Gastrocnemius medialis (tissue), 4 donors: ENCODE data around the gene GPR161.

Experiments
- POLR2A ChIP-seq, 2 donors: fragments of 450-650 bp; IDR thresholded peaks; one replicate each; pipeline ENCODE4 v1.6.1; 2017; ENCODE audit warnings: antibody characterized with exemption in 2 of 2, mild to moderate bottlenecking in 2 of 2, moderate library complexity in 2 of 2
- TF ChIP-seq, protein P1 (sequence below), 5 experiments: fragments of 450-650 bp in 3 of 5; fragments of 200-600 bp in 2 of 5; sonication (generic) in 2 of 5; IDR thresholded peaks in 4 of 5; conservative IDR thresholded peaks in 1 of 5; 1 replicate in 4 of 5; 2 replicates in 1 of 5; pipeline ENCODE4 v1.5.1; 2016 to 2019; ENCODE audit warnings: antibody characterized with exemption in 5 of 5, mild to moderate bottlenecking in 3 of 5, moderate library complexity in 3 of 5

DNA sequence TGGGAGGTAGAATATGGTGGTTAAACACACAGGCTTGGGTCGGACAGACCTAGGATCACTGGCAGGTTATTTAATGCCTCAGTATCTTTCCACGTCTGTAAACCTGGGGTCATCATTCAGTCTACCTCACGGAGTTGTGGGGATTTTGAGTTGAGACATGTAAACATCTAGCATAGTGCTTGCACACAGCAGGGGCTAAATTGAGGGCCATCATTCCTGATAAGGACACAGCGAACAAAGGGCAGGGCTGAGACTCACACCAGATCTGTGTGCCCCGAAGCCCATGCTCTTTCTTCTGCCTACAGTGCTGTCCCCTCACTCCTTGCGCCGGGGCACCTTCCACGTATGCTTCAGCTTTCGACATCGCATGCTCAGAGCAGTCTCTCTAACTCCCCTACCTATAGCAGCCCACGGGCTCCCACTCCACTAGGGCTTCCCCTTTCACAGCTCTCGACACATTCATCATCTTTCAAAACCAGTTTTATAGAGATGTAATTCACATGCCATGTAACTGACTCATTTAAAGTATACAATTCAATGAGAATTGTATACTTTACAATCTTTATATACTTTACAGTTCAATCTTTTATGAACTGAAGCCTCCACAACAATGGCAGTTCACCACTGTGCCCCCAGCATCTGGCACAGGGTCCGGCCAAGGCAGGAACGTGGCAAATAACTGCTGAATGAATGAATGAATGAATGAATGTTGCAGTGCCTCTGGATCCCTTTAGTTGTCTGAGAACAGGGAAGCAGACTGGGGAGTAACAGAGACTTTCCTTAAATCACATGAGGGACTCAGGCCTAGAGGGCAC is 48.0 kb downstream of the GPR161 start:
- TF ChIP-seq, protein P1, sequence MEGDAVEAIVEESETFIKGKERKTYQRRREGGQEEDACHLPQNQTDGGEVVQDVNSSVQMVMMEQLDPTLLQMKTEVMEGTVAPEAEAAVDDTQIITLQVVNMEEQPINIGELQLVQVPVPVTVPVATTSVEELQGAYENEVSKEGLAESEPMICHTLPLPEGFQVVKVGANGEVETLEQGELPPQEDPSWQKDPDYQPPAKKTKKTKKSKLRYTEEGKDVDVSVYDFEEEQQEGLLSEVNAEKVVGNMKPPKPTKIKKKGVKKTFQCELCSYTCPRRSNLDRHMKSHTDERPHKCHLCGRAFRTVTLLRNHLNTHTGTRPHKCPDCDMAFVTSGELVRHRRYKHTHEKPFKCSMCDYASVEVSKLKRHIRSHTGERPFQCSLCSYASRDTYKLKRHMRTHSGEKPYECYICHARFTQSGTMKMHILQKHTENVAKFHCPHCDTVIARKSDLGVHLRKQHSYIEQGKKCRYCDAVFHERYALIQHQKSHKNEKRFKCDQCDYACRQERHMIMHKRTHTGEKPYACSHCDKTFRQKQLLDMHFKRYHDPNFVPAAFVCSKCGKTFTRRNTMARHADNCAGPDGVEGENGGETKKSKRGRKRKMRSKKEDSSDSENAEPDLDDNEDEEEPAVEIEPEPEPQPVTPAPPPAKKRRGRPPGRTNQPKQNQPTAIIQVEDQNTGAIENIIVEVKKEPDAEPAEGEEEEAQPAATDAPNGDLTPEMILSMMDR (IDR thresholded peaks at IDR 0.05 in 4 of 5, conservative IDR thresholded peaks at IDR 0.05 in 1 of 5): no peak
- no peak for TF ChIP-seq POLR2A (IDR thresholded peaks at IDR 0.05)
